Activated T-cell treated with anti-CD3 and anti-CD28 coated beads, Interleukin-2, amount 50 U/mL, for 72 hours (primary cell): Measurements from ENCODE around the gene LMO1. TPM values are rescaled to one million over a fixed set of nuclear protein-coding genes. Genes with fewer than 3 reads are reported as not detected.

ENCODE experiments used
- ATAC-seq, 2 donors: fragments of 150-1000 bp; cut with Tn5 transposase; replicated peaks in 1 of 2; 2 replicates each; pipeline ENCODE4 v1.10.0; 2021; ENCODE audit warnings: moderate library complexity in 2 of 2, mild to moderate bottlenecking in 1 of 2
- DNase-seq, 2 donors: peaks; one replicate each; pipeline ENCODE4 v3.0.0; 2021 to 2022; ENCODE audit warnings: mixed read lengths in 1 of 2
- H3K27ac Mint-ChIP-seq: one replicate; pipeline ENCODE4 v1.8.0; 2022; ENCODE audit warnings: mild to moderate bottlenecking, moderate library complexity, mixed read lengths
- H3K27me3 Mint-ChIP-seq: one replicate; pipeline ENCODE4 v1.8.0; 2022; ENCODE audit warnings: low read depth, mixed read lengths
- H3K36me3 Mint-ChIP-seq, 2 donors: one replicate each; pipeline ENCODE4 v1.8.0; 2022; ENCODE audit warnings: mixed read lengths in 2 of 2, mild to moderate bottlenecking in 1 of 2; ENCODE audit not compliant: insufficient read depth in 2 of 2
- H3K4me1 Mint-ChIP-seq: one replicate; pipeline ENCODE4 v1.8.0; 2022; ENCODE audit warnings: low read depth, mixed read lengths
- H3K4me3 Mint-ChIP-seq, 2 donors: one replicate each; pipeline ENCODE4 v1.8.0; 2022; ENCODE audit warnings: mild to moderate bottlenecking in 2 of 2, mixed read lengths in 2 of 2, moderate library complexity in 2 of 2
- H3K9me3 Mint-ChIP-seq, 2 donors: one replicate each; pipeline ENCODE4 v1.8.0; 2022; ENCODE audit warnings: mixed read lengths in 2 of 2
- total RNA-seq, 2 donors: library from RNA; stranded (reverse); gene quantifications; one replicate each; pipeline ENCODE4 v1.2.3, GENCODE V29; 2022

The LMO1 gene
- total RNA-seq, 2 donors from 2014 or later, result 0.32 TPM; not detected in 1

DNA sequence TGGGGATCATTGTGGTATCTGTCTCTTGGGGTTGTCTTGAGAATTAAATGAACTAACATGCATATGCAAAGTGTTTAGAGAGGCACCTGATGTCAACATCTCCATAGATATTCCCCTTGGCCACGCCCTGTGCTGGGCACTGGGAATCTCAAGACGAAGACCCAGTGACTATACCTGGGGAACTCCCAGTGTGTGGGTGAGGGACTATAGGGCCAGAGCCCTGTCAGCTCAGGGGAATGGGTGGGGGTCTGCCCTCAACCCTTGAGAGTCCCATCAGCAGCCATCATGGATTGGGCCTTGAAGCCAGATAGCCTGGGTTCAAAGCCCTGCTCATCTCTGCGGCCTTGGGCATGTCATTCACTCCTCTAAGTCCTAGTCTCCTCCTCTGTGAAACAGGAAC lies 21.6 kb upstream of the LMO1 start:
- ATAC-seq (no peak), DNase-seq (no peak)
- Mint-ChIP-seq H3K4me1 (no peaks in the 10 kb centered on the region), H3K27me3 (peaks cover 14% of the 10 kb centered on the region), H3K36me3 (no peaks in the 10 kb centered on the region), H3K9me3 (no peaks in the 10 kb centered on the region), H3K27ac (no peak overlapping the region), H3K4me3 (no peak overlapping the region)

DNA sequence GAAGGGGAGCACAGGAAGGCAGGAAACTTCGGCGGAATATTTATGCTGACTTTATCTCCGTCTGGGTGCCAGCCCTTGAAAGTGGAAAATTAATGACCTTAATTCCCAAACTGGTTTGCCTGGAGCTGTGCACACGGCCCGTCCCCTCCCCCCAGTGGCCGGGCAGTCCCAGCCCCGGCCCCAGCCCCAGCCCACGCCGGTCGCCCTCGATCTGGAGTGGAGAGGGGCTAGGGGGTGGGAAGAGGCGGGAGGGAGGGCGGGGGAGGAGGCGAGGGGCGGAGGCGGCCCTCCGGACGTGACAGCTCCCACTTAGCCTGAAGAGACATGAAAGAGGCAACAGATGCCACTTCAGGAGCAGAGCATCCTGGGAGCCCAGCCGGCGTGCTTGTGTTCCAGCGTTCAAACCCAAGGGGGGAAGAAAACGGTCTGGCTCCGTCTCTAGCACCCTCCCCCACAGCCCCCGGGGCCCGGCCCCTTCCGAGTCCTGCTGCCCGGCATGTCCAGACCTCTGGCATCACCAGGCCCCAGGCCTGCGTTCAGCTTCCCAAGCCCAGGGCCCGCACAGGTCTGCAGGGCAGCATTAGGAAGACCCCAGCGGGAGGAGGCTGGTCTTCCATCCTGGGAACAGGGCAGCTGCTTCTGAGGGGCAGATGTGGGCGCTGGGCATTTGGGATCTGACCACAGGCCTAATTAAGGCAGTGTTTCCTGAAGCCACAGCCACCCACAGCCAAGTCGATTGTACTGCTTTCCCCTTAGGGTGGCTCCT lies 20.0 kb upstream of the LMO1 start:
- DNase-seq (no peak), ATAC-seq (no peak)
- H3K4me1 Mint-ChIP-seq, result no peaks in the 10 kb centered on the region
- peaks cover 15% of the 10 kb centered on the region for H3K27me3 Mint-ChIP-seq
- H3K36me3 Mint-ChIP-seq, result no peaks in the 10 kb centered on the region
- no peak overlapping the region for H3K4me3 Mint-ChIP-seq
- no peaks in the 10 kb centered on the region for H3K9me3 Mint-ChIP-seq
- H3K27ac Mint-ChIP-seq, result no peak overlapping the region

DNA sequence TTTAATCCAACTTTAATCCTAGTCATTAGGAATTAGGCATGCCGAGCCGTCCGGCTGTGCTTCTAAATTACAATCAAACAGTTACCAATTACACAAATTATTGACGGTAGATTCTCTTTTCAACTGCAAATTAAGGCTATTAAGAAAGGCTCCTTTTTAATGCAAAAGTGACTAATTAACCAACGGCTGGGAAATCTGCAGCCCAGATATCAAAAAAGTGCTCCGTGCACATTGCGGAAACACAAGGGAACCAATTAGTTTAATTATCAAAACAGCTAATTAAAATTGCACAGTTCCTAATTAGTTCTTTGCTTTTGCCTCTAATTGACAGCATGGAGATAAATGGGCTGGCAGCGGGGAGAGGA lies 19.4 kb upstream of the LMO1 start:
- no peaks in the 10 kb centered on the region for H3K4me1 Mint-ChIP-seq
- H3K4me3 Mint-ChIP-seq, result no peak overlapping the region
- H3K36me3 Mint-ChIP-seq, result no peaks in the 10 kb centered on the region
- no peak for ATAC-seq
- no peak for DNase-seq
- no peaks in the 10 kb centered on the region for H3K9me3 Mint-ChIP-seq
- H3K27me3 Mint-ChIP-seq, result peaks cover 15% of the 10 kb centered on the region
- no peak overlapping the region for H3K27ac Mint-ChIP-seq

DNA sequence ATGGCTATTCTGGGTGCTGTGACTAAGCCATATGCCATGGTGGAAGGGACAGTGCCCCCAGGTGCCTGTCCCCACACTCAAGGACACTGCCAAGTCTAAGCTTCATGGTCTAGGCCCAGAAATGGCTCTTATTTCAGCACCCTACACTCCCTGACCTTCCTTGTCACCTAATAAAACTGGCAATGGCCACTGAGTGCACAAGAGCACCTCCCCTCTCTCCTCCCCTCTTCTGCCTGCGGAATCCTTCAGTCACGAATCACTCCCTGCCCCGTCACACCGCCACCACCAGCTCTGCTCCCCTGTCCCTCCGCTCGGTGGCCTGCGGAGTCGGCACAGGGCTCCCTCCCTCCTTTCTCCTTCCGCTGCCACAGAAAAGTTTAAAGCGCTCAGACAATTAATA lies 19.0 kb upstream of the LMO1 start:
- Mint-ChIP-seq H3K36me3 (no peaks in the 10 kb centered on the region), H3K9me3 (no peaks in the 10 kb centered on the region), H3K27ac (no peak overlapping the region), H3K4me1 (no peaks in the 10 kb centered on the region), H3K27me3 (peaks cover 15% of the 10 kb centered on the region), H3K4me3 (no peak overlapping the region)
- ATAC-seq (no peak), DNase-seq (no peak)

DNA sequence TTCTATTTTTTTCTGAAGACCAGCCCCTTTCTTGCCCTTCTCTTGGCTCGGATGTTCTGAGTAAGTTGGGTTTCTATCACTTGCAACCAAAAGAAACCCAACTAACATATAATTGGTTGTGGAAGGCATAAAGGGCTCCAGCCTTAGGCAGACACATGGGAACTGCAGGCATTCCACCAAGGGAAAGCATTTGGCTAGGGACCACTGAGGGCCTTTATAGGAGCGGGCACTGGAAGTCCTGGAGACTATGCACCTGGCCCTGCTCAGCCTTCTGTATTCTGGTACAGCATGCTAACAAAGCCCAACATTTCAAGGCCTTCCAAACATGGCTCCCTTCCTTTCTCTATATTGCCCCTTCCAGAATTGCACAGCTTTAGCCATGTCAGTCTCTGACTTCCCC lies 17.6 kb upstream of the LMO1 start:
- Mint-ChIP-seq H3K4me3 (no peak overlapping the region), H3K36me3 (no peaks in the 10 kb centered on the region), H3K27me3 (peaks cover 21% of the 10 kb centered on the region), H3K4me1 (no peaks in the 10 kb centered on the region), H3K27ac (no peak overlapping the region), H3K9me3 (no peaks in the 10 kb centered on the region)
- DNase-seq (no peak), ATAC-seq (no peak)

DNA sequence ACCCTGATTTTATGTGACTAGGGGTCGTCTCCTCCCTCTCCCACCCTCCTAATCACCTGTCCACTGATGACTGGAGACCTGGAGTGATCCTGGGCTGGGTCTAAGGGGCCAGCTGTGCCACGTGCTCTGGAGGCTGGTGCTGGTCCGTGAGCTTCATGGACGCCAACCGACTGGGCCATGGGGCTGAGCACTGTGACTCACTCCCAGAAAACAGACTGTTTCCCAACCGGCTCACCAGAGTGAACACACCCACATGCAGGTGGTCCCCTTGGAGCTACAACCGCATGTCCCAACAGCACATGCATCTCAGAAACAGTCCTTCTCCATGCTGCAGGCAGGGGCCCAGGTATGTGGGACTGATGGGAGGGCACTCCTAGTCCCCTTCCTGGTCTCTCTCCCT lies 14.0 kb upstream of the LMO1 start:
- Mint-ChIP-seq H3K4me3 (no peak overlapping the region), H3K27me3 (peaks cover 28% of the 10 kb centered on the region), H3K36me3 (no peaks in the 10 kb centered on the region), H3K9me3 (no peaks in the 10 kb centered on the region), H3K4me1 (no peaks in the 10 kb centered on the region), H3K27ac (no peak overlapping the region)
- no peak for ATAC-seq
- DNase-seq, result no peak

DNA sequence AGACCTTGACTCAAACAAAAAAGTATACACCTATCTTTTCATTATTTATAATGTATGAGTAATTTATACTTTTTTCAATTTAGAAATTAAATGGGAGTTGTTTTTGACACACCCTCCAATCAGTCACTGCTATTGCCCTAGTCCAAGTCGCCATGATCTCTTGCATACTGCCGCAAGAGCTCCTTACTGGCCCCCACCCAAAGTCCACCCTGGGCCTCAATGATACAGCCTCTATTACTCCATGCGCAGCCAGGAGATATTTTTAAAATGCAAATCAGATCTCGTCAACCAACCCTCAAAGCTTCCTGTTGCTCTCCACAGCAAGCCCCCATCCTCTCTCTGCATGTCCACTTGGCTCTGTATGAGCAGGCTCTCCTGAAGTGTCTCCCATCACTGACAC lies 12.8 kb upstream of the LMO1 start:
- no peak overlapping the region for H3K4me3 Mint-ChIP-seq
- no peak overlapping the region for H3K27ac Mint-ChIP-seq
- no peaks in the 10 kb centered on the region for H3K4me1 Mint-ChIP-seq
- no peaks in the 10 kb centered on the region for H3K9me3 Mint-ChIP-seq
- ATAC-seq (no peak), DNase-seq (no peak)
- H3K27me3 Mint-ChIP-seq, result peaks cover 40% of the 10 kb centered on the region
- H3K36me3 Mint-ChIP-seq, result no peaks in the 10 kb centered on the region

DNA sequence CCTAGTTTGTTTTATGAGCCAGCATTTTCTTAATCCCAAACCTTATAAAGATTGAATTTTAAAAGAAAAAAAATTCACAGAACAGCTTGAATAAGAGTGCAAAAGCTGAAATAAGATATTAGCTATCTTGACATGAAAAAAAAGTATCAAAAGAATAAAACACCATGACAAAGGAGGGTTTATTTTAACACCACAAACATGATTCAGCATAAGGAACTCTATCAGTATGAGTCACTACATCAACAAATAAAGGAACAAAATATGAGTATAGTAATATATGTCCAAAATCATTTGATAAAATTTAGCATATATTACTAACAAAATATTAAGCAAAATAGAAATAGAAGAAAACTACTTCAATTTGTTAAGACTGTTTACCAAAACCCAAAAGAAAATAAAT lies 9.6 kb upstream of the LMO1 start:
- no peaks in the 10 kb centered on the region for H3K4me1 Mint-ChIP-seq
- H3K4me3 Mint-ChIP-seq, result no peak overlapping the region
- H3K9me3 Mint-ChIP-seq, result no peaks in the 10 kb centered on the region
- no peak for DNase-seq
- no peak for ATAC-seq
- peaks cover 61% of the 10 kb centered on the region for H3K27me3 Mint-ChIP-seq
- no peaks in the 10 kb centered on the region for H3K36me3 Mint-ChIP-seq
- H3K27ac Mint-ChIP-seq, result no peak overlapping the region

DNA sequence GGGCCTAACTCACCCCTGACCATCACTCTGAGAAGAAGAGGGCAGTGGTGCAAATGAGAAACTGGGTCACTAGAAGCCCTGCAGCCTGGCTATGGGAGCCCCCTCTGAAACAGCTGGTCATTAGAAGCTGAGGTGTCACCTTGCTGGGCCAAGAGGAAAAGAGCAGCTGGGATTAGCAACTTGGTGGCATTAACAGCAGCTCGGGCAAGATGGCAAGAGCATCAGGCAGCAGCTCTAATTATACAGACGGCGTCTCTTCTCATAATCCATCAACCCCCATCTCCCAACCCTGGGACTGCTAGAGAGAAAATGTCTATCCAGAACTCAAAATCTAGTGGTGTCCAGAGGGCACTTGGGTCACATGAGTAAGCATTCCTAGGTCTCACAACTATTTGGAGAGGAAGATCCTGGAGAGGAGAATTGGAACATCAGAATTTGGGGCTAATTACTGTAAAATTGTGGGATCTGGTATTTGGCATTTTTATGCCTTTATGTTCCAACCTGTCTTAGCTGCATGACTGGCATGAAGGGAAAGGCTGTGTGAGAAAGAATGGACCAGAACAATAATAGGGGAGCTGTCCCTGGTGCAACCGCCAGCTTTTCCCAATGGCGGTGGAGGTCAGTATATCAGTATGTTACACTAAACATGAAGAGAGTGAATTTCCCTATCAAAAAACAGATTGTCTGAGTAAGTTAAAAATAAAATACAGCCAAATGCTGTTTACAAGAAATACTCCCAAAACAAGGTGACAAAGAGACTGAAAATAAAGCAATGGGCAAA lies 7.6 kb upstream of the LMO1 start:
- Mint-ChIP-seq H3K4me1 (no peaks in the 10 kb centered on the region), H3K4me3 (no peak overlapping the region), H3K36me3 (no peaks in the 10 kb centered on the region), H3K27ac (no peak overlapping the region), H3K27me3 (peaks cover 68% of the 10 kb centered on the region), H3K9me3 (no peaks in the 10 kb centered on the region)
- DNase-seq (no peak), ATAC-seq (no peak)

DNA sequence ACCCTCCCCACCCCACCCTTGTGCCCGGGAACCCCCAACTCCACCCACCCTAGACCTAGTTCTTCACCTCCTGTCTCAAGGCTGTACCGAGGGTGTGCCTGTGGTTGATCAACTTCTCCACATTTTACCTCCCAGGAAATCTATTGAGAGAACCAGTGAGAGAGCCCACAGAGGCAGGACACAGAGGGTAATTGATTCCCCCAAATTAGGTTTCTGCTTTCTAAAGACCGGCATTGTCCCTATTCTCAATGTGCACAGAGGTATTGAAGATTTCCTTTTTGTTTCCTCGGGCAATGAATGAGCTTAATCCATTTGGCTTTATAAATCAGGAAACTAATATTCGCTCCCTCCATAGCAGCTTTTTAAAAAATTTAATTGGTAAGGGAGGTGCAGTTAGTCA lies 6.0 kb upstream of the LMO1 start:
- no peak overlapping the region for H3K27ac Mint-ChIP-seq
- peaks cover 69% of the 10 kb centered on the region for H3K27me3 Mint-ChIP-seq
- H3K4me1 Mint-ChIP-seq, result no peaks in the 10 kb centered on the region
- DNase-seq (no peak), ATAC-seq (no peak)
- H3K4me3 Mint-ChIP-seq, result no peak overlapping the region
- H3K9me3 Mint-ChIP-seq, result no peaks in the 10 kb centered on the region
- H3K36me3 Mint-ChIP-seq, result no peaks in the 10 kb centered on the region

DNA sequence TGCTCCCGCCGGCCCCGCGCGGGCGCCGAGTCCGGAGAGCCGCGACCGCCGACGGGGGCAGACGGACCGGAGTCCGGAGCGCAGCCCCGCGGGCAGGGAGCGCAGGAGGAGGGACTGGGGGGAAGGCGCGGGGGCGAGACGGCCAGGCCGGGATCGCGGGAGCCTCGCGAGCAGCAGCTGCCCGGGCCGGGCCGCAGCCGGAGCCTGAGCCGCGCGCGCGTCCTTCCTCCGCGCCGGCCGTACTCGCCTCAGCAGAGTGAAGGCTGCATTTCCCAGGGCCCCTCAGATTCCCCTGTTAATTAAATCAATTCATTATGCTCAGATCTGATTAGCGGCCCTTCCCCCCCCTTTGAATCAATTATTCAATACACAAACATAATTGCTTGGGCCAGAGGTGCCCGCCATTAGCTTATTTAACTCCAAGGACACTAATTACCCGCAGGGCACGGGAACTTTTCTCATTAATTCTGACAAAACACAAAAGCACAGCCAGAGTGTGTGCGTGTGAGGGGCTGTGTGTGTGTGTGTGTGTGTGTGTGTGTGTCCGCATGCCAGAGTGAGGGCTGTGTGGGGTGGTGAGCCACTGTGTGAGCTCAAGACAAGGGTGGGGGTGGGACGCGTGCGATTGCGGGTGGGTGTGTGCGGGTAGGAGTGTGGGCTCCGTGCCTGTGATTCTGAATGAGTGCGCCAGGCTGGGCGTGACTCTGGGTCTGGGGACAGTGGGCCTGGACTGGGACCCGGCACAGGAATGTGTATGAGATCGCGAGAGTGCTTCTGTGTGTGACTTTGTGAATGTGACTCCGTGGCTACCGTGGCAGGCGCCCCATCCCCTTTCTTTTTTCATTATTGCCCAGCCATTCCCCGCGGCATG lies 5.1 kb upstream of the LMO1 start:
- no peaks in the 10 kb centered on the region for H3K36me3 Mint-ChIP-seq
- DNase-seq (no peak), ATAC-seq (peak; percentile 27 to 32)
- peaks cover 5% of the 10 kb centered on the region for H3K4me1 Mint-ChIP-seq
- H3K9me3 Mint-ChIP-seq, result no peaks in the 10 kb centered on the region
- peak overlapping the region; percentile 43 to 75 for H3K4me3 Mint-ChIP-seq
- peaks cover 73% of the 10 kb centered on the region for H3K27me3 Mint-ChIP-seq
- no peak overlapping the region for H3K27ac Mint-ChIP-seq

DNA sequence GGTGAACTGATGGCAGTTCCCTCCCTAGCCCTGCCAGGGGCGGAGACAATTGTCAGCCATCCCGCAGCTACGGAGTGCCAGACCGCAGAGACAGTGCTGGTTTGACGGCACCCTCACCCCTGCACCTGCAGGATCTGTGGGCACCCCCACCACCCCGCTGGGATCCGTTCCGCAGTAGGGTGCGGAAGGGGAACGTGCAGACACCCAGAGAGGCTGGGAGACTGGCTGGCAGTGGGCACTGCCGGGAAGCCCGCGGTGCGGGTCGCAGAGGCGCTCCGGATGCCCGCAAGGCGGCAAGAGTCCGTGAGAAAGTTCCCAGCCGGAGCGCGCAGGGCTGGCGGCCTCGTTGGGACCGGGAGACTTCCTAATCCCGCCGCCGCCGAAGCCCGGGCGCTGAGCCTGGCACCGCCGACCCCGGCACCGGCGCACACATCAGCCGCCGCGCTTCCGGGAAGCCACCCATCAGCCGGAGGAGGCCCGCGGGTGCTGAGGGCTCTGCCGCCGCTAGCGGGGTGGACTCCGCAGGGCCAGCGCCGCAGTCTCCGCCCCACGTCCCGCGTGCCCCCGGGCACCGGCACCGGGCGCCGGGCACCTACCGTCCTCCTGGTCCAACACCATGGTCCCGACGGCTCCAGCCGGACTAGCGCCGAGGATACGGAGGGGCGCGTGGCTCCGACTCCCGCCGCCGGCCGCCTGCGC lies 4.3 kb upstream of the LMO1 start:
- peaks cover 11% of the 10 kb centered on the region for H3K4me1 Mint-ChIP-seq
- H3K4me3 Mint-ChIP-seq, result peak overlapping the region; percentile 52 to 64

DNA sequence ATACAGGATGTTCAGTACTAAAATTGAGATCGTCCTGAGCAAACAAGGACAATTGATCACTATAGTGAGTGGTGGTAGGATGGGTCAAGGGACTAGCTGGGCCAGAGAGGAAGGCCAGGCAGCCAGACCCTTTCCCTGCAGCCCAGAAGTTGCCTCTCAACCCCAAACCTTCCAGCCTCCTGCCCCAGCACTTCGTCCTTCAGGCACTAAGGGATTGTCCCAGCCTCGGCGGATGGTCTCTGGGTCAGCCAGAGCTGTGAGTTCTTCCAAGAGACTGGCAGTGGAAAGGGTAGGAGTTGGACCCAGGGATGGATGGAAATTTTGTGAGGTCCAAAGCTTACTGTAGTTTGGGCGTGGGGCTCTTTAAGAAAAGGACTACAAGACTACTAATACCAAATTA lies 3.6 kb upstream of the LMO1 start:
- Mint-ChIP-seq H3K4me1 (peaks cover 11% of the 10 kb centered on the region), H3K9me3 (no peaks in the 10 kb centered on the region), H3K36me3 (no peaks in the 10 kb centered on the region), H3K4me3 (peak overlapping the region; percentile 22 to 64), H3K27me3 (peaks cover 74% of the 10 kb centered on the region), H3K27ac (no peak overlapping the region)
- no peak for DNase-seq
- no peak for ATAC-seq

More for the DNA sequence above, 4.3 kb upstream of the LMO1 start:
- DNase-seq, result peak; percentile 40 to 42
- no peaks in the 10 kb centered on the region for H3K9me3 Mint-ChIP-seq
- ATAC-seq, result peak; percentile 73 to 75
- no peak overlapping the region for H3K27ac Mint-ChIP-seq
- peaks cover 76% of the 10 kb centered on the region for H3K27me3 Mint-ChIP-seq
- no peaks in the 10 kb centered on the region for H3K36me3 Mint-ChIP-seq
